Parathyroid adenoma (tissue), 2 donors: Measurements from ENCODE around the gene GADL1.

ENCODE experiments used
- H2AFZ ChIP-seq: fragments of 300-600 bp; sonication (generic); one replicate; pipeline ENCODE4 v1.7.0; 2017; ENCODE audit warnings: antibody characterized with exemption, mild to moderate bottlenecking
- H3K27ac ChIP-seq: fragments of 300-600 bp; sonication (generic); one replicate; pipeline ENCODE4 v1.7.0; 2017
- H3K27me3 ChIP-seq: fragments of 300-600 bp; sonication (generic); one replicate; pipeline ENCODE4 v1.7.0; 2017; ENCODE audit warnings: low read length; ENCODE audit not compliant: control insufficient read depth, insufficient read depth
- H3K36me3 ChIP-seq: fragments of 300-600 bp; sonication (generic); one replicate; pipeline ENCODE4 v1.7.0; 2017; ENCODE audit warnings: low read length; ENCODE audit not compliant: control insufficient read depth, insufficient read depth
- H3K4me1 ChIP-seq: fragments of 300-600 bp; sonication (generic); one replicate; pipeline ENCODE4 v1.7.0; 2017; ENCODE audit warnings: control low read depth
- H3K4me2 ChIP-seq: fragments of 300-600 bp; sonication (generic); one replicate; pipeline ENCODE4 v1.7.0; 2017; ENCODE audit warnings: low read length
- H3K4me3 ChIP-seq: fragments of 300-600 bp; sonication (generic); one replicate; pipeline ENCODE4 v1.7.0; 2017; ENCODE audit warnings: low read depth, low read length
- H3K79me2 ChIP-seq: fragments of 300-600 bp; sonication (generic); one replicate; pipeline ENCODE4 v1.7.0; 2017; ENCODE audit warnings: control low read depth
- H3K9ac ChIP-seq: fragments of 300-600 bp; sonication (generic); one replicate; pipeline ENCODE4 v1.7.0; 2017; ENCODE audit warnings: mild to moderate bottlenecking
- H3K9me3 ChIP-seq: fragments of 300-600 bp; sonication (generic); one replicate; pipeline ENCODE4 v1.7.0; 2017; ENCODE audit warnings: low read length; ENCODE audit not compliant: control insufficient read depth
- TF ChIP-seq, protein P1 (sequence below): fragments of 300-600 bp; sonication (generic); IDR thresholded peaks from one replicate; pipeline ENCODE4 v1.7.0; 2017; ENCODE audit warnings: antibody characterized with exemption, mild to moderate bottlenecking
- donor health status: primary hyperparathyroidism.

The GADL1 gene

DNA sequence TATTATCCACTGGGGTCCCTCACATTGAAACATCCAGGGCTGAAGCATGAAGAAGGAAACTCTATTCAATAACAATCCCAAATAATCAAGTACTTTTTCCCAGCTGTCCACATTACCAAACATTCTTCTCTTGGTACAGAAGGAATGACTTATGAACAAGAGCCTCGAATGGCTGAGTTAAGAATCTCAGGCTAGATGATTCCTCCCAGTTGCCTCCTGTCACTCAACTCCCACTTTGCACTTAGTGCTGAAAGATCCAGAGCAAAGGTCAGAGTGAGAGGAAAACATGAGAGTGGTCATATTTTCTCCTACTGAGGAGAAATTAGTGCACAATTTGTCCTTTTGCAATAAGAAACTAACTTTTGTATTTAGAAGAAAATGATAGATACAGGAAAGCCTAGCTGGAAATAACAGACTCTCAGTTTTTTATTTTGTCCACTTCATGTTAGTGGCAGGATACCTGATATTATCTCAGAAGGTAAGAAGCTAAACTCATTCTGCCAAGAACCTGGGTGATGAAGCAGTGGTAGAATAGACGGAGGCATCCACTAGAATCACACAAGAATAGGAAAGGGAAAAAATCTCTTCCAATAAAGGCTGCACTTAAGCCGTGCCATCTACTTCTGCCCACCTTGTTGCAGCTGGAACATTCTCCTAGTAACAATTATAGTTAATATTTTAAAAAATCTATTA, 46.2 kb downstream of the GADL1 start:
- H3K4me1 ChIP-seq: no peaks in the 10 kb centered on the region
- no peak overlapping the region for H3K4me3 ChIP-seq
- H3K27ac ChIP-seq: no peak overlapping the region
- no peaks in the 10 kb centered on the region for H3K79me2 ChIP-seq
- no peak overlapping the region for H3K9ac ChIP-seq
- no peaks in the 10 kb centered on the region for H3K9me3 ChIP-seq
- no peaks in the 10 kb centered on the region for H3K36me3 ChIP-seq
- no peaks in the 10 kb centered on the region for H3K27me3 ChIP-seq
- TF ChIP-seq, protein P1, sequence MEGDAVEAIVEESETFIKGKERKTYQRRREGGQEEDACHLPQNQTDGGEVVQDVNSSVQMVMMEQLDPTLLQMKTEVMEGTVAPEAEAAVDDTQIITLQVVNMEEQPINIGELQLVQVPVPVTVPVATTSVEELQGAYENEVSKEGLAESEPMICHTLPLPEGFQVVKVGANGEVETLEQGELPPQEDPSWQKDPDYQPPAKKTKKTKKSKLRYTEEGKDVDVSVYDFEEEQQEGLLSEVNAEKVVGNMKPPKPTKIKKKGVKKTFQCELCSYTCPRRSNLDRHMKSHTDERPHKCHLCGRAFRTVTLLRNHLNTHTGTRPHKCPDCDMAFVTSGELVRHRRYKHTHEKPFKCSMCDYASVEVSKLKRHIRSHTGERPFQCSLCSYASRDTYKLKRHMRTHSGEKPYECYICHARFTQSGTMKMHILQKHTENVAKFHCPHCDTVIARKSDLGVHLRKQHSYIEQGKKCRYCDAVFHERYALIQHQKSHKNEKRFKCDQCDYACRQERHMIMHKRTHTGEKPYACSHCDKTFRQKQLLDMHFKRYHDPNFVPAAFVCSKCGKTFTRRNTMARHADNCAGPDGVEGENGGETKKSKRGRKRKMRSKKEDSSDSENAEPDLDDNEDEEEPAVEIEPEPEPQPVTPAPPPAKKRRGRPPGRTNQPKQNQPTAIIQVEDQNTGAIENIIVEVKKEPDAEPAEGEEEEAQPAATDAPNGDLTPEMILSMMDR: no peak
- no peak overlapping the region for H2AFZ ChIP-seq
- no peak overlapping the region for H3K4me2 ChIP-seq

DNA sequence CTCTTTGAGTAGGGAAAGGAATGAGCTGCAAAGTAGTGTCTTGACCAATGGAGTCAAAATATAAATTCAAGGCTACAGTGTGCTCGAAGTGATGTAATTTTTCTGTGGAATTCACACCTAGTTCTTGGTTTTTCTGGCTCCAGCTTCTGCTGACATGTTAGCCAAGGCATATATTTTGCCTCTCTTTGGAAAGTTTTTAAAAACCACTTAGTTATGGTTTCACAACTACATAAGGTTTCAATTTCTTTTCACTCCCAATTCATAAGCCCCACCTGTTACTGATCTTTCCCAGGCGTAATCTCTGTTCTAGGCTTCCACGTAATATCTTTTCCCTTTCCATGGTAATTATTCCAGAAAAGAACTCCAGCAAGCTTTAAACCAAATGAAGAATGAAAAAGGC, 46.9 kb downstream of the GADL1 start:
- Histone ChIP-seq H3K27me3 (no peaks in the 10 kb centered on the region), H3K9me3 (no peaks in the 10 kb centered on the region), H3K27ac (no peak overlapping the region), H3K4me2 (no peak overlapping the region), H3K36me3 (no peaks in the 10 kb centered on the region), H3K9ac (no peak overlapping the region), H3K4me3 (no peak overlapping the region), H2AFZ (no peak overlapping the region), H3K4me1 (no peaks in the 10 kb centered on the region), H3K79me2 (no peaks in the 10 kb centered on the region)
- TF ChIP-seq, protein P1: no peak

DNA sequence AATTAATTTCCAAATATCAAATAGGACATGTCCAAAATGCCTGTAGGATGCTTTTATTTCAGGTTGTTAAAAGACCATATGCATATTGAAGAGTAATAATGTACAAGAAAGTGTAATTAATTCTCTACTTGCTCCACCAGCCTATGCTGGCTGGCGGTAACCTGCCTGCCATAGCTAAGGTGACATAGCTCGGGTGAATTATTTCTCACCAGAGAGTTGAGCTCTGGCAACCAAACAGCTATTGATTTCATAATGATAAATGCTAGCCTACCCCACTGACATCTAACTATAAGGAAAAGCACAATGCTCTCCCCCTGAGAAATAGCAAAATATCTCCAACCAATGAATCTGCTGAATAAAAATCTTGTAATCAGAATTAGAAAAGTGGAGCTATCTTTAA, 48.9 kb downstream of the GADL1 start:
- H3K4me1 ChIP-seq: no peaks in the 10 kb centered on the region
- H3K27me3 ChIP-seq: no peaks in the 10 kb centered on the region
- no peak overlapping the region for H3K9ac ChIP-seq
- no peak overlapping the region for H2AFZ ChIP-seq
- H3K9me3 ChIP-seq: no peaks in the 10 kb centered on the region
- H3K4me3 ChIP-seq: no peak overlapping the region
- H3K36me3 ChIP-seq: no peaks in the 10 kb centered on the region
- H3K79me2 ChIP-seq: no peaks in the 10 kb centered on the region
- H3K27ac ChIP-seq: no peak overlapping the region
- H3K4me2 ChIP-seq: no peak overlapping the region
- TF ChIP-seq, protein P1: no peak

DNA sequence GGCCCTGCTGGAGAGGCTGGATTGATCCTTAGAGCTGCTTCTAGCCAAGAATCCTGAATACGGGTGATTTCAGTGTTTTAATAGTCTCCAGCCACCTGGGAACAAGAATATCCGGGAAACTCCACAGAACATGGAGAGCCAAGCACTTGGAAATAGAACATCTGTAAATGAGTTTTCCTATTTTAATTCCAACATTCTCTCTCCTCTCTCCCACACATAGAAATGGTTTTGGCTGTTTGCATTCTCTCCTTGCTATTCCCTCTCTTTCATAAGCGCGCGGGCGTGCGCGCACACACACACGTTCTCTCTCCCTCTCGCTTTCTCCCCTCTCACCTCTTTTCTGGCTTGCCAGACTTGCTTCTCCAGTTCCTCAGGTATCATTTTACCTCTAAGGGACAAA, 50.6 kb downstream of the GADL1 start:
- H3K4me3 ChIP-seq: no peak overlapping the region
- H3K27me3 ChIP-seq: no peaks in the 10 kb centered on the region
- H2AFZ ChIP-seq: no peak overlapping the region
- TF ChIP-seq, protein P1: no peak
- H3K79me2 ChIP-seq: no peaks in the 10 kb centered on the region
- no peaks in the 10 kb centered on the region for H3K36me3 ChIP-seq
- no peak overlapping the region for H3K27ac ChIP-seq
- H3K9me3 ChIP-seq: no peaks in the 10 kb centered on the region
- H3K9ac ChIP-seq: no peak overlapping the region
- no peaks in the 10 kb centered on the region for H3K4me1 ChIP-seq
- H3K4me2 ChIP-seq: no peak overlapping the region

DNA sequence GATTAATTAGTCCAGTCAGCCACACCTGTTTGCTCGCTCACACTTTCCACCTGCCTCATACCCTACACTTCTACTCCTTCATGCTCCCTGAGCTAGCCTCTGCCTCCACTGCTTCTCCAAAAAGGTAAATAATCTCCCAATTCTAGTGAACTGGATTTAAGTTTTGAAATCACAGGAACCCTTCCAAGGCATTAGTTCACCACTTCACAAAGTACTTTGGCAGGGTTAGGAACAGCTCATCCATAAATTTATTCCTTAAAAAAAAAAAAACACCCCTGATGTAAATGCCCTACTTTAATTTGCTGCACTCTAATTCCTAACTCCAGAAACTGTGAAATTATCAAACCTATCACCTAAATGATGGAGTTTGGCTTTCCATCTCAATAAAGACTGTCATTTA, 58.3 kb downstream of the GADL1 start:
- Histone ChIP-seq H3K4me3 (no peak overlapping the region), H2AFZ (no peak overlapping the region), H3K27ac (no peak overlapping the region), H3K79me2 (no peaks in the 10 kb centered on the region), H3K9ac (no peak overlapping the region), H3K4me1 (no peaks in the 10 kb centered on the region), H3K36me3 (no peaks in the 10 kb centered on the region), H3K9me3 (no peaks in the 10 kb centered on the region), H3K27me3 (no peaks in the 10 kb centered on the region), H3K4me2 (no peak overlapping the region)
- TF ChIP-seq, protein P1: no peak
